GM10248 (cell line): ENCODE data around the gene TMEM42.

ENCODE experiments used
- CTCF ChIA-PET: fragments of 300-600 bp; sonication (Branson Sonifier 250); formaldehyde crosslinking; extraction: SDS; loops from one replicate; lab custom pipeline; 2021; ENCODE audit warnings: antibody characterized with exemption; lab: Yijun Ruan, JAX
- POLR2A ChIA-PET: fragments of 350-650 bp; sonication (Branson Sonifier 250); formaldehyde crosslinking; extraction: SDS; loops from one replicate; lab custom pipeline; 2020; ENCODE audit warnings: antibody characterized with exemption; lab: Yijun Ruan, JAX
- DNase-seq: peaks from one replicate; pipeline ENCODE4 v3.0.0; 2012; ENCODE audit errors: extremely low spot score
- CTCF ChIP-seq: IDR thresholded peaks from 2 replicates; pipeline ENCODE4 v1.5.1; 2012; ENCODE audit warnings: mild to moderate bottlenecking, low read depth; ENCODE audit errors: extremely low read depth, missing control alignments, control extremely low read depth

Gene TMEM42

GRCh38 chr3:44892689-44893088 lies 31.0 kb downstream of the TMEM42 start:
- no peak for TF ChIP-seq CTCF
- ChIA-PET POLR2A (no interaction called here), CTCF (interaction anchor here (1.2 to 1.3 kb wide), 2 partner anchors 10 to 364 kb away, joined by 3 read pairs; no protein-coding TSS in a partner anchor)
- no peak for DNase-seq

- POLR2A ChIA-PET = no interaction called here
- CTCF ChIA-PET = interaction anchor here (1.2 kb wide), 1 partner anchor 364 kb away, joined by 3 read pairs; no protein-coding TSS in a partner anchor
- TF ChIP-seq CTCF = no peak
- DNase-seq = no peak
These were observed 31.4 kb downstream of the TMEM42 start for GRCh38 chr3:44893097-44893496.

- ChIA-PET POLR2A (no interaction called here), CTCF (interaction anchor here (1.0 to 1.2 kb wide), 2 partner anchors 13 to 22 kb away, joined by 3 read pairs; no protein-coding TSS in a partner anchor)
- no peak for DNase-seq
- no peak for TF ChIP-seq CTCF
These were observed 32.8 kb downstream of the TMEM42 start for GRCh38 chr3:44894485-44894884.

- CTCF ChIA-PET = no interaction called here
- DNase-seq = no peak
- no peak for TF ChIP-seq CTCF
- POLR2A ChIA-PET = no interaction called here
These were observed 34.7 kb downstream of the TMEM42 start for GRCh38 chr3:44896440-44896839.

GRCh38 chr3:44899683-44900367 lies 38.1 kb downstream of the TMEM42 start:
- CTCF ChIA-PET = no interaction called here
- no peak for DNase-seq
- POLR2A ChIA-PET = no interaction called here
- no peak for TF ChIP-seq CTCF

GRCh38 chr3:44902628-44903027 lies 40.9 kb downstream of the TMEM42 start:
- POLR2A ChIA-PET = no interaction called here
- CTCF ChIA-PET = interaction anchor here (1.0 to 1.6 kb wide), 3 partner anchors 11 to 14 kb away, joined by 3 to 6 read pairs (median 3); no protein-coding TSS in a partner anchor
- DNase-seq = no peak
- no peak for TF ChIP-seq CTCF

- ChIA-PET POLR2A (no interaction called here), CTCF (interaction anchor here (1.2 kb wide), 1 partner anchor 11 kb away, joined by 3 read pairs; no protein-coding TSS in a partner anchor)
- DNase-seq = no peak
- TF ChIP-seq CTCF = no peak
These were observed 41.6 kb downstream of the TMEM42 start for GRCh38 chr3:44903314-44903713.
